ENCODE measurements around the gene FAM221B.

Gene FAM221B

GRCh38 chr9:35847792-35848572 lies 19.4 kb upstream of the FAM221B start:
- DNase-seq (ENCODE audit: low read depth, low spot score), result no peak

- DNase-seq (ENCODE audit: low read depth, low spot score), result no peak
These were observed 17.6 kb upstream of the FAM221B start for GRCh38 chr9:35845824-35846771.

- DNase-seq (ENCODE audit: low read depth, low spot score), result no peak
These were observed 16.2 kb upstream of the FAM221B start for GRCh38 chr9:35844628-35845270.

- no peak for DNase-seq (ENCODE audit: low read depth, low spot score)
These were observed 14.3 kb upstream of the FAM221B start for GRCh38 chr9:35842795-35843194.

GRCh38 chr9:35842020-35842745 lies 13.7 kb upstream of the FAM221B start:
- DNase-seq (ENCODE audit: low read depth, low spot score), result no peak

- no peak for DNase-seq (ENCODE audit: low read depth, low spot score)
These were observed 13.0 kb upstream of the FAM221B start for GRCh38 chr9:35841645-35841900.

- no peak for DNase-seq (ENCODE audit: low read depth, low spot score)
These were observed 12.5 kb upstream of the FAM221B start for GRCh38 chr9:35840881-35841644.

GRCh38 chr9:35839926-35840325 lies 11.4 kb upstream of the FAM221B start:
- no peak for DNase-seq (ENCODE audit: low read depth, low spot score)

GRCh38 chr9:35836595-35836994 lies 8.1 kb upstream of the FAM221B start:
- DNase-seq (ENCODE audit: low read depth, low spot score), result no peak

- no peak for DNase-seq (ENCODE audit: low read depth, low spot score)
These were observed 7.2 kb upstream of the FAM221B start for GRCh38 chr9:35835766-35836165.

GRCh38 chr9:35835216-35835632 lies 6.7 kb upstream of the FAM221B start:
- no peak for DNase-seq (ENCODE audit: low read depth, low spot score)

GRCh38 chr9:35834260-35835215 lies 6.0 kb upstream of the FAM221B start:
- no peak for DNase-seq (ENCODE audit: low read depth, low spot score)

GRCh38 chr9:35832814-35833213 lies 4.3 kb upstream of the FAM221B start:
- no peak for DNase-seq (ENCODE audit: low read depth, low spot score)

GRCh38 chr9:35831040-35831439 lies 2.5 kb upstream of the FAM221B start:
- DNase-seq (ENCODE audit: low read depth, low spot score), result no peak

GRCh38 chr9:35829764-35830096 lies 1.2 kb upstream of the FAM221B start:
- no peak for DNase-seq (ENCODE audit: low read depth, low spot score)

GRCh38 chr9:35829084-35829763 lies 692 bp upstream of the FAM221B start, which contains the start of gene TMEM8B:
TSS of gene TMEM8B (plus strand) at chr9:35829228. CDS start at chr9:35829448, 220 bp downstream.
- DNase-seq (ENCODE audit: low read depth, low spot score), result peak; percentile 80

- no peak for DNase-seq (ENCODE audit: low read depth, low spot score)
These were observed 1.0 kb downstream of the FAM221B start for GRCh38 chr9:35827486-35827885.

GRCh38 chr9:35826071-35826701 lies 2.3 kb downstream of the FAM221B start:
- DNase-seq (ENCODE audit: low read depth, low spot score), result no peak

- DNase-seq (ENCODE audit: low read depth, low spot score), result no peak
These were observed 5.6 kb downstream of the FAM221B start for GRCh38 chr9:35822926-35823325.
